ENCODE measurements around the gene GRAMD1A. TPM values are rescaled to one million over a fixed set of nuclear protein-coding genes. Genes with fewer than 3 reads are reported as not detected.

GRAMD1A gene
- total and polyA plus RNA-seq, 2 of the 8 experiments (the other 6 are each of a cell fraction or from before 2014, with no cell fraction given) = 113 to 154 TPM

- no peak for TF ChIP-seq CHD7 (IDR thresholded peaks at IDR 0.05; ENCODE audit: insufficient replicate concordance, low read length)
- no peak for TF ChIP-seq SUZ12 (IDR thresholded peaks at IDR 0.05; ENCODE audit: low read length)
Measured at GRCh38 chr19:35015954-35016351, 15.8 kb downstream of the GRAMD1A start (continued).

Data from H1 (cell line).